Smooth muscle cell of the brain vasculature (primary cell): ENCODE results near the gene APEX2.
"Not testable (repeated sequence)": the region's sequence is repeated elsewhere in the genome, so short reads cannot be mapped to it uniquely, and the experiment has no call there.

ENCODE experiments used
- DNase-seq: peaks from one replicate; pipeline ENCODE4 v3.0.0-alpha.2; 2012; ENCODE audit warnings: low read depth, low spot score

The APEX2 gene, protein sequence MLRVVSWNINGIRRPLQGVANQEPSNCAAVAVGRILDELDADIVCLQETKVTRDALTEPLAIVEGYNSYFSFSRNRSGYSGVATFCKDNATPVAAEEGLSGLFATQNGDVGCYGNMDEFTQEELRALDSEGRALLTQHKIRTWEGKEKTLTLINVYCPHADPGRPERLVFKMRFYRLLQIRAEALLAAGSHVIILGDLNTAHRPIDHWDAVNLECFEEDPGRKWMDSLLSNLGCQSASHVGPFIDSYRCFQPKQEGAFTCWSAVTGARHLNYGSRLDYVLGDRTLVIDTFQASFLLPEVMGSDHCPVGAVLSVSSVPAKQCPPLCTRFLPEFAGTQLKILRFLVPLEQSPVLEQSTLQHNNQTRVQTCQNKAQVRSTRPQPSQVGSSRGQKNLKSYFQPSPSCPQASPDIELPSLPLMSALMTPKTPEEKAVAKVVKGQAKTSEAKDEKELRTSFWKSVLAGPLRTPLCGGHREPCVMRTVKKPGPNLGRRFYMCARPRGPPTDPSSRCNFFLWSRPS

DNA sequence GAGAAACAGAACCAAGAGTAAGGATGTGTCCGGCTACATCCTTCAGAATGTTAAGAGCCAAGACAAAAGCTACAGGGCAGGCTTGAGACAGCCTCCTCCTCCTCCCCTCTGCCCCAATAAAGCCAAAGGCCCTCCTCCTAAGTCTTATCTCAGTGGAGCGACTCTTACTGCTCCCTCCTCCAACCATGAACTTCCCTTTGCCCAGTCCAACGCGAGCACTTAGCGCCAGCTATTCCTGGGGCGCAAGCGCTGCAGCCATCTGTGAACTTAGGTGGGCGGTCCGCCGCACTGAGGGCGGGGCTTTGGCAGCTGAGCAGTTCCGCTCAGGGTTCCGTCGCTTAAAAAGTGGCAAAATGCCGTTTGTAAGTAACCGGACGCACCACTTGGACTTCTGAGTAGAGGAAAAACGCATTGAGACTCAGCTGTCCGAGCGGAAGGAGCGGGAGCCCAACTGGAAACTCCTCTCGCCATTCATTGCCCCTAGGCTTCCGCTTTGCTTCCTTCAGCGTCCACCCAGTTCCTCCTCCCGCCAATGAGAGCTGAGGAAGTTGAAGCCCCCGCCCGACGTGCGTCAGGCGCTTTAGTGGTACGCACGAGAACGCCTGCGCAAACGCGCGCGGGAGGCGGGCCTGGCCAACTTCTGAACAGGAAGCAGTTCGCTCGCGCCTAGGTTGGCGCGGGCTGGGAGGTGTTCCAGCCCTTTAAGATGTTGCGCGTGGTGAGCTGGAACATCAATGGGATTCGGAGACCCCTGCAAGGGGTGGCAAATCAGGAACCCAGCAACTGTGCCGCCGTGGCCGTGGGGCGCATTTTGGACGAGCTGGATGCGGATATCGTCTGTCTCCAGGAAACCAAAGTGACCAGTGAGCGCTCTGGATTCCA lies at the start of gene APEX2:
Gene APEX2, plus strand, starts transcription at position 647 of the 882 bp plus-strand sequence. Its CDS starts 60 bp downstream, at position 707.
- peak; percentile 75 for DNase-seq

DNA sequence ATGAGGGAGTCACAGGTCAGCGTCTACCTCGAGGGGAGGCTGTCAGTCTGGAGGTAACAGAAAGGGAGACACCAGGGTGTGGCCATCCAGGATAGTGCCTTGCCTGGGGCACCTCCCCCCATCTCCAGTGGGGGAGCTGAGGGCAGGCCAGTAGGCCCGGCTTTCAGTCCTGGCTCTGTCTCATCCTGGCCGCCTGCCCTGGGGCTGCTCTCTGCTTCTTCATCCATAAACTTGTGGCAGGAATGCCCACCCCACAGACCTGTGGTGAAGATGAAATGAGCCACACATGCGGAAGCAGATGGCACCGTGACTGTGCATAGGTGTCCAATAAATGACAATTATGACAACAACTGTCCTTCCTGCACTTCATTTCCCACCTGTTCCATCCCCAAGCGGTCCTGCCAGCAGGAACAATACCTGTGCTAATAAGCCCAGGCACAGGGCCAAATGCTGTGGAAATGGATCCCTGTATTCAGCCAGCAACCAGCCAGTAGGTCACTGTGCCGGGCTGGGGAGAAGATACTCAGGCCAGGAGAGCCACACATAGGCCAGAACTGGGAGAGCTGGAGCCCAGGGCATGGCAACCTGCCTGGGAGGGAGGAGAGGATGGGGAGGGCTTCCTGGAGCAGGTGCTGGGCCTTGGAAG lies 49.3 kb upstream of the APEX2 start:
- DNase-seq = no peak

DNA sequence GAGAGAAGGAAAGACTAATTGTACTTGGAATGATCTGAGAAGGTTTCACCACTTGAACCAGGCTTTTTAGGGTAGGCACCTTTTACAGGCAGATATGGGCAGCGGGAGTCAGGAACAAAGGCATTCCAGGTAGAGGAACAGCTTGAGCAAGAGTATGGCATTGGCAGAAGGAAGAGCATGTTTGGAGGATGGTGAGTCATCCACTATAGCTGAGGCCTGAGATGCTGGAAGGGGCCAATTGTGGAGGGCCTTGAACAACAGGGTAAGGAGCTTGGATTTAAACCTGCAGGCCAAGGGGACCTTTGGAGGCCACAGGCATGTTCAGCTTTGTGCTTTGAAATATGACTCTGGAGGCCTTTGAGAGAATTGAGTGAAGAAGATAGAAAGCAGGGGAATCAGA lies 38.4 kb upstream of the APEX2 start:
- no peak for DNase-seq

DNA sequence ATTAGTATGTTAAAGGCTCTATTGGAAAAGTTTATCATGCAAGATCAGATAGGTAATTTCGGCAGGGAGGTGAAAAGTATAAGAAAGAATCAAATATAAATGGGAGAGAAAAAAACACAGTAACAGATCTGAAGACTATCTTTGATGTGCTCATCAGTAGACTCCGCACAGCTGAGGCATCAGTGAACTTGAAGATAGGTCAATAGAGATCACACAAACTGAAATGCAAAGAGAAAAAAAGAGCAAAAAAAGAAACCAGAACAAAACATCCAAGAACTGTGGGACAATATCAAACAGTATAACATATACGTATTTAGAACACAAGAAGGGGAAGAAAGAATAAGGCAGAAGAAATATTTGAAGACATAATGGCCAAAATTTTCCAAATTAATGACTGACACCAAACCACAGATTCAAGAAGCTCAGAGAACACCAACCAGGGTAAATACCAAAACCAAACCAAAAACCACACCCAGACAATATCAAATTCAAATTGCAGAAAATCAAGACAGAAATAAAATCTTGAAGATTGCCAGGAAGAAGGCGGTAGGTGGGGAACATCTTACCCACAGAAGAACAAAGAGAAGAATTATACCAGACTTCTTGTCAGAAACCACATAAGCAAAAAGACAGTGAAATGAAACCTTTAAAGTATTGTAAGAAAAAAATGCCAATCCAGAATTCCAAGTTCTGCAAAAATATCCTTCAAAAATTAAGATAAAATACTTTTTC lies 35.2 kb upstream of the APEX2 start:
- no peak for DNase-seq

DNA sequence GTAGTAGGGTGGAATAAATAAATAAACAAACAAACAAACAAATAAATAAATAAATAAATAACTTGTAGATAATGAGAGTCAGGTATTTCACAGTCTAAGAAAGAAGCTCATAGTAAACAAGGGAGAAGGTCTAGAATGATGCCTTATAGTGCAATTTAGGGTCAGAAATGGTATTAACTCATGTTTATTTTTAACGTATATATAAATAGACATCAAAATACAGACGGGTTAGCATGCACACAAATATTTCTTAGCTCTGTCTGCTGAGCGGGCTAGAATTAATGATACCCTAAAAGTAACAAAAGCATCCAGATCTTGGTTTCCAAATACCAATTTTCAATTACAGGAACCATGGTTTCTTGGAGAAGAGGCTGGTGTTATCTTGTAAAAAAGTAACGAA lies 22.8 kb upstream of the APEX2 start:
- DNase-seq = no peak

DNA sequence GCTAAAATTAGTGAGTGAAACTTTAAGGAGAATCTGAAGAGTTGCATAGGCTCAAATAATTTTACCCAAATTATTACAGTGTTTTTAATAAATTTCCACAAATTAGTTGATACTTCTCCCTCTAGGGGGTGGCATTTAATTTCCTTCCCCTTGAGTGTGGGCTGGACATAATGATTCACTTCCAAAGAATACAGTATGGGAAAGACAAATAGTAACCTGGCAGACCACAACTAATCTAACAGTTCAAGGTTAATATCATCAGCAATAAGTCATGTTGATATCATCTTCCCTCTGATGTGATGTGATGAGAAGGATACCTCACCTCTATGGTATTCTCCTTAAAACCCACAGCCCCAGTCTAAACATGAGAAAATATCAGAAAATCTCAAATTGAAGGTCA lies 21.7 kb upstream of the APEX2 start:
- no peak for DNase-seq

DNA sequence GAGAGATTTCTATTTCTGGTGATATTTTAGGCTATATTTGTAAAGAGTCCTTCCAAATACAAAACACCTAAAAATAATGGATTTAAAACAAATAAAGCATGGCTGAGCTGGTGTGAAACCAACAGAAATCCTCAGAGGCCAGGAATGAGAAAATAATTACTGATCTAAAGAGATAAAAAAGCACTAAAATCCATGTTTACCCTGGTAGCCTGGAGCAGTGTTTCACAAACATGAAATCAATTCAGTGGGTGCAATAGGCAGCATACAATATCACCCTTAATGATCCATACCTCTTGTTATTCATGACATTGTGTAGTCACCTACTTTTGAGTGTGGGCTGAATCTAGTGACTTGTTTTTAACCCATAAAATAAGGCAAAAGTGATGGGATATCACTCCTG lies 20.7 kb upstream of the APEX2 start:
- DNase-seq = no peak

DNA sequence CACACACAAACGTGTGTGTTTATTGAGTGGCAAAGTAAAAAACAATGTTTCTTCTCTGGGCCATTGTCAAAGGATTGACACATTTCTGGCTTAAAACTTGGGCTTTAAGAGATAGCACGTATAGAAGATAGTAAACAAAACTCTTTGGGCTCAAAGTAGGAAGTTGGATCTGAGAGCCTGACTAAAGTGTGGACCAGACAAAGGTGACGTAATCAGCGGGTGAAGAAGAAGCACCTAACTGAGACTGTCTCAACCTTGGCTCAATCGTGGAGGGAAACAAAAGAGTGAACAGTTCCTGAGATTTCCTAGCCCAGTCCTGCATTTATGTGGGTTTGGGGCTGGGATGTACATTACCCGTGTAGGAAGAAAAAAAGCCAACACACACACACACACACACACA lies 19.8 kb upstream of the APEX2 start:
- DNase-seq = no peak

DNA sequence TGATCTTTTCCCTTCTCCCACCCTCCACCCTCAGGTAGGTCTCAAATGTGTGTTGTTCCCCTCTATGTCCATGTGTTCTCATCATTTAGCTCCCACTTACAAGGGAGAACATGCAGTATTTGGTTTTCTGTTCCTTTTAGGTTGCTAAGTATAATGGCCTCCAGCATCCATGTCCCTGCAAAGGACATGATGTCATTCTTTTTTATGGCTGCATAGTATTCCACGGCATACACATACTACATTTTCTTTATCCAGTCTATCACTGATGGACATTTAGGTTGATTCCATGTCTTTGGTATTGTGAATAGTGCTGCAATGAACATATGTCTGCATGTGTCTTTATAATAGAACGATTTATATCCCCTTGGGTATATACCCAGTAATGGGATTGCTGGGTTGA lies 16.9 kb upstream of the APEX2 start:
- not testable (repeated sequence) for DNase-seq

DNA sequence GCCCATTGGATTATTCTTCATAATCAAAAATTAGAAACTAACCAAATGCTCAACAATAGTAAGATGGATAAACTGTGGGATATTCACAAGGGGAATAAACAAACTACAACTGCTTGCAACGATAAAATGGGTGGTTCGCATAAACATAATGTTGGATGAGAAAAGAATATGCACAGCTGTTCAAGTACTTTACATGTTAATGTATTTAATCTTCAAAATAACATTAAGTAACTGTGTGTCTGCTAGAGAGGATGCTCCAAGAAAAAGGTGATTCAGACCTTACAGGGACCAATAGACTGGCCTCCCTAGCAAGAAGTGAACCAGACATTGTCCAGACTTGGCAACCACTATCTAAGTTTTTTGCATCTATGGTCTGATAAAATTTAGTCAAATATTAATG lies 8.5 kb upstream of the APEX2 start:
- no peak for DNase-seq

DNA sequence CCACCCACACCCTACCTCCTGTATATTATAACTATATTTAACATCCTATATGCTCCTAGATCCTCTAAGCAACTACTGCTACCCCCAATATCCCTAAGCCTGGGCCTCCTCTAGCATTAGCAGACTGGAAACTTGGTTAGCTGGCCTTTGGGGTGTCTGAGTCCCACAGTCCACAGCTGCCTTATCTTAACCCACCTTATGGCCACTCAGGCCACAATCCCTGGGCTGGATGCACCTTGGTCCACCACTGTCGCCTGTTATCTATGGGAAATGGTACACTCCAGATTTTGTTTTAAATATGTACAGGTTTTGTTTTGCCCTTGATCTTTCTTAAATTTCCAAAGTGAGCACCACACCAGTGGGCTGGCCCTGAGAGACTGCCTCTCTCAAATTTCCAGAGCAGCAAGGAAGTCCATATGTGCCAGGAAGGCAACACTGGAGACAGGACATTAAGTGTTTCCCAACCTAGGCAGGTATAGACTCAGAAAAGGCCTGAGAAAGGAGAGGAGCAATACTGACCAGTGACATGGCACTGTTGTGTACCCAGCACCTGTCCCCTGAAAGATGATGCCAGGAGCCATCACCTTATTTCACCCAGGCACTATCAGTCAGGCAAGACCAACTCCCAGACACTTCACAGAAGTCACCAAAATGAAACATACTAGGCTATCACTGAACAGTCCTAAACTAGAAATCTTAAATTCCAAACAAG lies 7.1 kb upstream of the APEX2 start:
- no peak for DNase-seq

DNA sequence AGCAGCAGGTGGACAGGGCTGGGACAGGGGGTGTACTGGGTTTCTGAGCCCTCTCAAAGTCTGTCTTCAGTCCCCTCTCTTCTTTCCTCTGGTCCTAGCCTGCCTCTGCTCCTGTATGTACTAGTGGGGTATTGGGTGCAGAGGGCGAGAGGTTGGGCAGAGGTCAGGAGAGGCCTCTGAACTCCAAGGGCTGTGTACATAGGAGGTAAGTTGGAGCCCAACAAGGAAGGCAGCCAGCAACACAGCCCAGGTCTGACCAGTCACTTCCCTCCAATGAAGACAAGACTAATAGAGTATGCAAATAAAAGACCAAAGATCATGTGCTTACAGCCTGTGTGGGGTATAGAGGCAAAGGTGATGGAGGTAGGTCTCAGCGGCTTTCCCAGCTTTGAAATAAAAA lies 6.1 kb upstream of the APEX2 start, which contains the start of gene PFKFB1:
Gene PFKFB1, minus strand, starts transcription at position 90 of the 400 bp plus-strand sequence. CDS start 181 bp downstream, outside the sequence.
- DNase-seq = no peak

DNA sequence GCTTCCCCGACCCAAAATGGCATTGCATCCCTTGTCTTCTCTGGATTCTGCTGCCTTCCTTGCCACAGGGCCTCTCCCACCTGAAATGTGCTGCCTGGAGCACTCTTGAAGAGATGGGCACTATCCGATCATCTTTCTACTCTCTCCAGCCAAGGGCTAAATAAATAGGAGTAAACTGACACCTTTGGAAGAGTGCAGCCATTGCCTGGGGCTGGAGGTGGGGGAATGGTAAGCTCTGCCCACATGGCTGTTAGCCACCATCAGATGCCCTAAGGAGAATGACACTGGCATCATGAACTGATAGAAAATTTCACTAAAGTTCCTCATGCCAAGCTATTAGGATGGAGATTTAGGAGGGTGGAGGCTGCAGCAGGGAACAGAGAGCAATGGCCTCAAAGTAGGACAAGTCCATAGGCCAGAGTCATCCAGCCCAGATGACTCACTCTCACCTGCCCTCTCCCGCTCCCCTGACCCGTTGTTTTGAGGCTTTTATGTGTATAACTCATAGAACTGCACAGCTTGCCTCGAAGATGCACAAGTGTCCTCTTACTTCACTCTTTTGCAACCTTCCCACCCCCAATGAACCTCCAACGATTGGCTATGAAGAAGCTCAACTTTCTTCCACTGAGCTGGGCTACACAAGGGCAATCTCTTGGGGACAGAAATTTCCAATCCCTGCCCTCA lies 5.4 kb upstream of the APEX2 start:
- DNase-seq = no peak

DNA sequence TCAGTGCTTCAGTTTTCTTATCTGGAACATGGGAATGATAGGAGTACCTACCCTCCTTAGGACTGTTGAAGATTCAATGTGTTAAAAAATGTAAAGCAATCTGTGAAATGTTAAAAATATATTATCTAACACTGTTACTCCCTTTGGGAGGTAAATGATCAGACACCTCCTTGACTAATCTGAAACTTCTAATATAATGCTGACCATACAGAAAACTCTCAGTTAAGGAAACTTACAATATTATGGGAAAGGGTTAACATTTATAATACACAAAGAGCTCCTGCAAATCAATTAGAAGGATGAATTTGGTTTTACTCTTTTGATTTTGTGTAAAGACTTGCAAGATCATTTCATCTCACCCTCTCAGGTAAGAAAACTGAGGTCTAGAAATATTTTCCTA lies 4.5 kb upstream of the APEX2 start:
- no peak for DNase-seq

DNA sequence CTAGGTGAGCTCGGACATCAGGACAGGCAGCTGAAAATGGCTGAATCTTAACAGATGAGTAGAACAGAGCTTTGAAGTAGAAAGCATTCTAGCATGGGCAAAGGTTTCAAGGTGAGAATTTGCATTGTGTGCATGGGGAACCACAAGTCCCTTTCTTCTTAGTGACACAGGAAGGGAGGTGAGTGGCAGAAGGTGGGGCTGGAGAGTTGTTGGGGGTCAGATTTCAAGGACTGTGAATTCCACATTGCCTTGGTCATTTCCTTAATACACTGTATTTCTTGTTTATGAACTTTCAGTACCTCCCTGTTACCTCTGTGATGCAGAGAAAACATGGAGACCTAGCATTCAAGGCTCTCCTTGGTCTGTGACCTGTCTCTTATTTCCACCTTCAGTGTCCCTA lies 4.1 kb downstream of the APEX2 start:
- no peak for DNase-seq

DNA sequence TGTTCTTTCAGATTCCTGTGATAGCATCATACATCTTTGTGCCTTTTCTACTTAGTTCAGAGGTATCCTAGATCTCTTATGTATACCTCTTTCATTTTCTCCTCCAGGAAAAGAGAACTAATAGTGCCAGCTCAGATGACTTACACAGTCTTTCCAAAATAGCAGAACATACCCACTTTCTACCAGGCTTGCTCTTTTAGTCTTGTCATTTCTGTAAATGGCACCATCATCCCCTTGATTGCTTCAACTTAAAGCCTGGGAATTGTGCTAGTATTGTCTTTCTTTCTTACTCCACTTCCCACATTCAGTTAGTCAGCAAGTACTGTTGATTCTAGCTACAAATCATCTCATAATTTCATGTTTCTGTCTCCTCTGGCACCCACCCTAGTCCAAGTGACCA lies 5.1 kb downstream of the APEX2 start:
- DNase-seq = no peak

DNA sequence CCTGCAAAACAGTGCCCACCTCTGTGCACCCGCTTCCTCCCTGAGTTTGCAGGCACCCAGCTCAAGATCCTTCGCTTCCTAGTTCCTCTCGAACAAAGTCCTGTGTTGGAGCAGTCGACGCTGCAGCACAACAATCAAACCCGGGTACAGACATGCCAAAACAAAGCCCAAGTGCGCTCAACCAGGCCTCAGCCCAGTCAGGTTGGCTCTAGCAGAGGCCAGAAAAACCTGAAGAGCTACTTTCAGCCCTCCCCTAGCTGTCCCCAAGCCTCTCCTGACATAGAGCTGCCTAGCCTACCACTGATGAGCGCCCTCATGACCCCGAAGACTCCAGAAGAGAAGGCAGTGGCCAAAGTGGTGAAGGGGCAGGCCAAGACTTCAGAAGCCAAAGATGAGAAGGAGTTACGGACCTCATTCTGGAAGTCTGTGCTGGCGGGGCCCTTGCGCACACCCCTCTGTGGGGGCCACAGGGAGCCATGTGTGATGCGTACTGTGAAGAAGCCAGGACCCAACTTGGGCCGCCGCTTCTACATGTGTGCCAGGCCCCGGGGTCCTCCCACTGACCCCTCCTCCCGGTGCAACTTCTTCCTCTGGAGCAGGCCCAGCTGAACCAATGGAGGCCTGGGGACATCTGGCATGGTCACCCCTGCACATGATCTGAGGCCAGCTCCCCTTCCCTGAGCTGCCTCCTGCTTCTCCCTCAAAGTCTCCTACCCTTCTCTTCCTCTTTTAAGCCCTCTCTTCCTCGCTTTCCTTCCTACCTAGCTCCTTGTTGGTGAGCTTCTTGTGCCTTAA lies 6.9 kb downstream of the APEX2 start:
- no peak for DNase-seq

DNA sequence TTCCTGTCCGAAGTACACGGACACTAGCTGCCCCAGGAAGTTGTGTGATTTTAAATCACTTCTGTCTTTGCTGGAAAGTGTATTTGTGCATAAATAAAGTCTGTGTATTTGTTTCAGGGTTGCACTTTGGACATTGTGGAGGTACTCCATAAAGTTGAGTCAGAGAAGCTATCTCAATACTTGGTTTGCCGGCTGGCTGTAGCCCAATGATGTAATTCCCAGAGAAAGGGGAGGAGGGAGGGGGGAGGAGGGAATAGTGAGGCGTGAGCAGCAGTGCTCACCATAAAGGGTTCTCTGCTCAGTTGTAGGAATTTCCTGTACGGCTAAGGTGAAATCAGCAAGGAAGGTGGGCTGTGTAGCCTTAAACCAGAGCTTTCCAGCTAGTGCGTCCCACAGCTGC lies 7.5 kb downstream of the APEX2 start:
- DNase-seq = no peak
